Esophagus squamous epithelium (tissue), 4 donors: Measurements from ENCODE around the gene STARD6.

Source experiments
- POLR2A ChIP-seq, 4 donors: fragments of 450-650 bp; IDR thresholded peaks; one replicate each; pipeline ENCODE4 v1.6.1; 2017; ENCODE audit warnings: antibody characterized with exemption in 4 of 4, mild to moderate bottlenecking in 4 of 4, moderate library complexity in 3 of 4
- TF ChIP-seq, protein P1 (sequence below), 6 experiments: fragments of 450-650 bp in 4 of 6; fragments of 200-600 bp in 2 of 6; sonication (generic) in 2 of 6; IDR thresholded peaks; one replicate each; pipeline ENCODE4 v1.5.1; 2016 to 2019; ENCODE audit warnings: antibody characterized with exemption in 6 of 6, mild to moderate bottlenecking in 4 of 6, moderate library complexity in 4 of 6

DNA sequence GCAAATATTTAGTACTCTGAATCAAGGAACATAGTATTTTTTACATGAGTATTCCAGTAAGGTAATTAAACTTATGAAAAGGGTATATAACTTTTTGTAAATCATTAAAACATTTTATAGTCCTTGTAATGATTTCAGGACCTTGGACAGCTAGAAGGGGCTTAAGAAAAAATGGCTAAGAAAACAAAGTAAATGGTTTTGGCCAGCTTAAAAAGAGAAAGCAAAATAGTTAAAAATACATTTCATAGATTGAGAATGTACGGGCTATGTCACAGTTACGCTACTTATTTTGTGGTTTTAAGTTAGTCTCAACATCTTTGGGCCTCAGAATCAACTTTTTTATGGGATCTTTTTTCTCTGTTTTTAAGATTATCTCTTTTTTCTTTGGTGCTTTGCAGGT lies 61.6 kb downstream of the STARD6 start:
- TF ChIP-seq, protein P1, sequence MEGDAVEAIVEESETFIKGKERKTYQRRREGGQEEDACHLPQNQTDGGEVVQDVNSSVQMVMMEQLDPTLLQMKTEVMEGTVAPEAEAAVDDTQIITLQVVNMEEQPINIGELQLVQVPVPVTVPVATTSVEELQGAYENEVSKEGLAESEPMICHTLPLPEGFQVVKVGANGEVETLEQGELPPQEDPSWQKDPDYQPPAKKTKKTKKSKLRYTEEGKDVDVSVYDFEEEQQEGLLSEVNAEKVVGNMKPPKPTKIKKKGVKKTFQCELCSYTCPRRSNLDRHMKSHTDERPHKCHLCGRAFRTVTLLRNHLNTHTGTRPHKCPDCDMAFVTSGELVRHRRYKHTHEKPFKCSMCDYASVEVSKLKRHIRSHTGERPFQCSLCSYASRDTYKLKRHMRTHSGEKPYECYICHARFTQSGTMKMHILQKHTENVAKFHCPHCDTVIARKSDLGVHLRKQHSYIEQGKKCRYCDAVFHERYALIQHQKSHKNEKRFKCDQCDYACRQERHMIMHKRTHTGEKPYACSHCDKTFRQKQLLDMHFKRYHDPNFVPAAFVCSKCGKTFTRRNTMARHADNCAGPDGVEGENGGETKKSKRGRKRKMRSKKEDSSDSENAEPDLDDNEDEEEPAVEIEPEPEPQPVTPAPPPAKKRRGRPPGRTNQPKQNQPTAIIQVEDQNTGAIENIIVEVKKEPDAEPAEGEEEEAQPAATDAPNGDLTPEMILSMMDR (IDR thresholded peaks at IDR 0.05) = no peak
- TF ChIP-seq POLR2A (IDR thresholded peaks at IDR 0.05) = no peak
